Femur (tissue), 1 donor: ENCODE results near the gene DNAJC11.

Source experiments
- DNase-seq: peaks from one replicate; pipeline ENCODE4 v3.0.0-alpha.2; 2017

The DNAJC11 gene

DNA sequence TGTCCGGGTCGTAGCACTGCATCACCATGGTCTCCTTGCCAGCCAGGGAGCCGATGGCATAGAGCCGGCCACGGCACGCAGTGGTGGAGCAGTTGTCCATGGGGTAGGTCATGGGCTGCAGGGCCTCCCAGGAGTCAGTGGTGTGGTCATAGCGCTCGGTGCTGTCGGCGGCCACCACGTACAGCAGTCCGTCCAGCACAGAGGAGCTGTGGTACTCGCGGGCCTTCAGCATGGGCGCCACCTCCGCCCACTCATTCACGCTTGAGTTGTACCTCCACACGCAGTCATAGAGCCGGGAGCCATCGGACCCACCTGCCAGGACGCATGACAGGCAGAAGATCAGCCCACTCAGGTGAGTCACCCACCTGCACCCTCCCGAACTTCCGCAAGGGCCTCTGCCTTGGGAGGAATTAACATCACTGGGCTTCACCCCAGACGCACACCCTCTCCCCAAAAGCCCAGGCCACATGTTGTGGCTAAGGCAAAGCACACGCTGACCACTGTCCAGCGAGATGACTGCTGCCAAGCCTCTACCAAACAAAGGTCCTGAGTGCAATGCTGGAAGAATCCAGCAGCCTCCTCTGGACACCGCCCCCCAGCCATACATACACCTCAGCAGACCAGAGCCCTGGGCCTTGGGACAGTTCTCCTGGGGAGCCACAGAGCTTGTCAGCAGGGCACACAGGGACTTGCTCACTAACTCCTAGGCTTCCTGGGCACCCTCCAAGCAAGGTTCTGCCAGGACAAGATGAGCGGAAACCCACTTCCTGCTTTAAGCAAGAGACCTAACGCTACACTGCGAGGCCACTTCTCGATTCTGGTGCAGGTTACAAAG, 102.3 kb downstream of the DNAJC11 start:
- DNase-seq, result peak; percentile 31

GRCh38 chr1:6597777-6598131, 103.9 kb downstream of the DNAJC11 start:
- peak; percentile 11 for DNase-seq

DNA sequence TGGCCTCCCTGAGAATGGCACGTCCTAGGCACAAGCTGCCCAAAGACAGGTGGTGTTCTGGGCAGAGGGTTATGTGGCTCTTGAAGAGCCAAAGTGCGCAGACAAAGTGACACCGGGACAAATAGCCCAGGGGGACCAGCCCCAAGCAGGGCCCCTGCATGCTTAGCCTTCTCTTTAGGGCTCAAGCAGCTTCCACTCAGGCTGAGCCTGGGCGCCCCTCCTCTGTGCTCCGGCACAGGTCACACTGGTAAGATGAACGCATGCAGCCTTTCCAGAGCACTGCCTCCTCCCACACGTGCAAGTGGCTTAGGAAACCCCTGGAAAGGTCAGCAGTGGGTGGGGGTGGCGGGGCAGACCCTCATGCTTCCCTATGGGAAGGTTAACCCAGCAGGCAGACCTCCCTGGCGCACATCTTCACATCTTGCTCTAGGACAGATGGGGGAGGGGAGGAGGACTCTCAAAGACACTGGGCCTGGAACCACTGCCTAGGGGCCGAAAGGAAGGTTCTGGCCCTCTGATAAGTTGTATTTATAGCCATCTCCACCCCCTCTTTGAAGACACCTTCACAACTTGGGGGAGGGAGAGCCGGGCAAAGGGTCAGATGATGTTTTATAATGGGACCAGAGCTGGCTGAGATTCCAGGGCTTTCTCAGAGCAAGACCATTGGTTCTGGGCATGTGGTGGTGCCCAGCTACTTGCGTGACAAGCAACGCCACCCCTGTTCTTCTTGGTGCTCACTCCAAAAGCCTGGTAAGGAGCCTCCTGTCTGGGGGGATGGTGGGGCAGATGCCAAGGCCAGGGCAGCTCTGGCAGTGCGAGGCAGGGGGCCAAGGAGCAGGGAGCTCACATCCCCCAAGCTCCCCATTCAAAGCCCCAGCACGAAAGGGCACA, 104.5 kb downstream of the DNAJC11 start:
- DNase-seq, result peak; percentile 17

GRCh38 chr1:6596351-6596750, 105.3 kb downstream of the DNAJC11 start:
- peak; percentile 23 for DNase-seq

DNA sequence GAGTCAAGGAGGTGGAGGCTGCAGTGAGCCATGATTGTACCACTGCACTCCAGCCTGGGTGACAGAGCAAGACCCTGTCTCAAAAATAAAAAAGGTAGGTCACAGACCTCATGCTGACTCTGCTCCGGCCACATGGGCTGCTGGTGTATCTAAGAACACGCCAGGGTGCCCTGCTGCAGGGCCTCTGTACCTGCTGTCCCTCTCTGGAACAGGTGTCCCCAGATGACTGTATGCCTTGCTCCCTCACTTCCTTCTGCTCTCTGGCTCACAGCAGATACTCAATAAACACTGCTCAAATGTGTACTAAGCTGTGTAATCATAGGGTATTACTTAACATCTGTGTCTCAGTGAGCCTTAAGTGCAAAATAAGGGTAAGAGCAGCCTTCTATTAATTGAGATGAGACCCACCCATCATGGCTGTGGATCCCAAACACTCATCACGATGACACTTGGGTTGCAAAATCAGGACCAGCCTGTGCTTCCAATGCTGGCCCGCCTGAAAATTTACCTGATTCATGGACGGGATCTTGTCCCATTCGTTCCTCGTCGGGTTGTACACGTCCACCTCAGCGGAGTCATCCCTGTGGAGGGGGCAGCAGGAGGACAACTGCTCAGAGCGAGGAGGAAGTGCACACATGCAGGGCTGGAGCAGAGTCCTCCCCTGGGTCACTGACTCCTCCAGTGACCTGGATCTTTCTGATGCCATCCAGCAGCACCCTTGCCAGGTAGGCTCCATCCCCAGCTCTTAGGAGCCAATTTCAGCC, 106.5 kb downstream of the DNAJC11 start:
- DNase-seq, result no peak

GRCh38 chr1:6593810-6594209, 107.8 kb downstream of the DNAJC11 start:
- no peak for DNase-seq

GRCh38 chr1:6592865-6593593, 108.6 kb downstream of the DNAJC11 start:
- DNase-seq, result peak; percentile 13

DNA sequence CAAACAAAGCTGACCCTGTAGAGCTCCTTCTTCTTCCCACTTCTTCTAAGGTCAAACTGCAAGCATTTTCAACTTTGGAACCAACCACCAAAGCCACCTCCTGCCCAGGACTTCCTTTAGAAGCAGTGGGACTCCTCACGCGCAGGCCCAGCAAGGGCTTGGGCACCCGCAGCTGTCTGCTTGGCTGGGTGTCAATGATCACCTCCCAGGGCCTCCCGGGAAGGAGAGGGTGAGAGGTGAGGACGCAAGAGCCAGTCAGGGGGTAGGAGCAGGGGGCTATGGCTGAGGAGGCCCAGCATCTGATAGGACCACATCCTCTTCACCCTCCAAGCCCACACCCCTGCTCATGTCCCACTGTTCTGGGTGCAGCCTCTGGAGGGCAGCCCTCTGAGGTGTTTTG, 109.2 kb downstream of the DNAJC11 start:
- DNase-seq, result peak; percentile 29

- no peak for DNase-seq
Measured at GRCh38 chr1:6591644-6592043, 110.0 kb downstream of the DNAJC11 start.

DNA sequence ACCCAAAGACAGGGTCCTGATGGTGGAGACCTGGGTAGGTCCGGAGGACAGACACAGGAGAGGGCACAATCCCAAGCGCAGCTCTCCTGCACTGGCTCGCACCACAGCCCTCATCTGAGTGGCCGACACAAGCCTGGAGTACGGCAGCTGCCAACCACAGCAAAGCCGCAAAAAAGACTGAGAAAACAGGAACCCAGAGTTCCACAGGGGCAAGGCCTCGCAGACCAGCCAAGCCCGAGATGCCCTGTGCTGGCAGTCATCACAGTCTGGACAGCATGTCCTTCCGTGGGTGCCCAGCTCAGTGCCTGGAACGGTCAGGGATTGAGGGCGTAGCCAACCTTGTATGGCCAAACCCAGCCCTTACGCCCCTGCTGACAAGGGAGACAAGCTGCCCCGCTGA, 110.4 kb downstream of the DNAJC11 start:
- peak; percentile 18 for DNase-seq

GRCh38 chr1:6590046-6590445, 111.6 kb downstream of the DNAJC11 start:
- DNase-seq, result no peak

GRCh38 chr1:6588893-6589520, 112.6 kb downstream of the DNAJC11 start:
- no peak for DNase-seq

DNA sequence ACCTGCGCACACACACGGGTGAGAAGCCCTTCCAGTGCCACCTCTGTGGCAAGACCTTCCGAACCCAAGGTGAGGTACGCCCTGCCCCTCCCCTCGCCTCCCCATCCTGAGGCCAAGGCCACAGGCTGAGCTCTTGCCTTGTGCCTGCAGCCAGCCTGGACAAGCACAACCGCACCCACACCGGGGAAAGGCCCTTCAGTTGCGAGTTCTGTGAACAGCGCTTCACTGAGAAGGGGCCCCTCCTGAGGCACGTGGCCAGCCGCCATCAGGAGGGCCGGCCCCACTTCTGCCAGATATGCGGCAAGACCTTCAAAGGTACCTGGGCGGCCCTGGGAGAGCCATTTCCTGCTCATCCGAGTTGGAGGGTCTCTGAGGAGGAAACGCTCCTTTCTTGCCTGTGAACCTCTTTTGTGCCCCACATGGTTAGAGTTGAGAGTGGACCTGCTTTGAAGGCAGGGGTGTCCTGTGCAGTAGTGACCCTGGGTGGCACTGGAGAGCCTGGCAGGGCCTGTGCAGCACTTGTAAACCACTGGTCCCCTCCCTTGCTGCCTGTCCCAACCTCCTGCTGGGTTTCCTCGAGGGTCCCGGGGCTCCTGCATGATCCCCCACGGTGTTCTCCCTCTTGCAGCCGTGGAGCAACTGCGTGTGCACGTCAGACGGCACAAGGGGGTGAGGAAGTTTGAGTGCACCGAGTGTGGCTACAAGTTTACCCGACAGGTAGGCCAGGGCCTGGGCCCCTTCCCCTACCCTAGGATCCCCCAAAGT, 113.3 kb downstream of the DNAJC11 start:
- no peak for DNase-seq

DNA sequence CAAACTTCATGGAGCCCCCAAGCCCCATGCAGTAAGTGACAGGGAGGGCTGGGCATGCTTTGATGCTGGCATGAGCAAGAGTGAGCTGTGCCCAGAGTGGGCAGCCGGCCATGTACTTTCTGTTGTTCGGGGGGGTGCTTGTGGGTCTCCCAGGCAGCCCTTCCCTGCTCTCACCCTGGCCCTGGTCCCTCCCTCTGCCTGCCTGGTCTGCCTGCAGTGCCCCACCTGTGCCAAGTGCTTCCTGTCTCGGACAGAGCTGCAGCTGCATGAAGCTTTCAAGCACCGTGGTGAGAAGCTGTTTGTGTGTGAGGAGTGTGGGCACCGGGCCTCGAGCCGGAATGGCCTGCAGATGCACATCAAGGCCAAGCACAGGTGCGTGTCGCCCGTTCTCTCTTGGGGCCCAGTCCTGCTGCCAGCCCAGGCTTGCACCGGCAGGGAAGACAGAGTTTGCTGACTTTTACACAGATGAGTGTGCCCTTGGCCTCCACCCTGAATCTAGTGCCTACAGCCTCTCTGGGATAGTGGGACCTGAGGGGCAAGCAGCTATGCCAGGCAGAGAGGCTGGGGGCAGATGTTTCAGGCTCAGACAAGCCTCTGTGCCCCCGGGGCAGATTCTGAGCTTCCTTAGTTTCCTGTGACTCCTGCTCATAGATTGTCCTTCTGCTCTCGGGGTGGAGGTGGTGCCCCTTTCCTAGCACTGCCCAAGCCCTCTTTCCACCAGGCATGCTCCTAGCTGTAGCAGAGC, 114.2 kb downstream of the DNAJC11 start:
- DNase-seq, result peak; percentile 69

DNA sequence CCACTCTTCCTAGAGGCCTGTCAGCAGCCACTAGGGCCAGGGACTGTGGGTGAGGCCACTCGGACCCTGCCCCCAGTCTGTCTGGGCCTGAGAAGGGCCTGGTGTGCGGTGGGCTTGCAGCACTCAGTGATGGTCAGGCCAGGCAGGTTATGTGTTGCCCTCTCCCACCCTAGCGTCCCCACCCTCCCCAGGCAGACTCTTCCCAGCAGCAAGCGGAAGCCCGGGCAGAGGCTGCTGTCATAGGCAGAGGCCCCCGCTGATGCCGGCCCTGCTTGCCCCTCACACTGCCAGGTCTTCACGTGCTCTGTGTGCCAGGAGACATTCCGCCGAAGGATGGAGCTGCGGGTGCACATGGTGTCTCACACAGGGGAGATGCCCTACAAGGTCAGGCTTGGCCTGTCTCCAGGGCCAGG, 115.2 kb downstream of the DNAJC11 start:
- DNase-seq, result no peak

- no peak for DNase-seq
Measured at GRCh38 chr1:6585841-6586240, 115.8 kb downstream of the DNAJC11 start.

DNA sequence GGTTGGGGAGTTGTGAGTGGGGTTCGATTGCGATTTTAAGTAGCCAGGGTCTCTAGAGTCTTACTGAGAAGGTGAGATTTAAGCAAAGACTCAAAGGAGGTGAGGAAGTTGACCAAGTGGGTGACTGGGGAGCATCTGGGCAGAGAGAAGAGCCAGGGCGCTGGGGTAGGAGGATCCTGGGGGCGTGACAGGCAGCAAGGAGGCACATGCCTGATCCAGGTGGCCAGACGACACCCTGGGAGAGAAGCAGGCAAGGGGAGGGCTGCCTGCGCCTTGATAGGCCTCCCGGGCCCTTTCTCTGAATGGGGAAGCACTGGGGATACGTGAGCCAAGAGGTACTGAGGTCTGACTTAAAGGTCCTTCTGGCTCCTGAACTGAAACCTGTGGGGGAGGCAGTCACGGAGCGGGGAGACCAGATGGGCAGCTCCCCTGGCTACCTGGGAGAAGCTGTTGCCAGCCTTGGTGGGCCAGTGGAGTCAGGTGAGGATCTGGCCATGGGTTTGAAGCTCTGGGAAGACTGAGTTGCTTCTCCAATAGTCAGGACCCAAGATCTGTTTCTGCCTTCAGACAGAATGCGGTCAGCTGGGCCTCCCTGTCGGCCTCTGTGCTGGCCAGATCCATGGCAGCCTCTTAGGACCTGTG, 116.4 kb downstream of the DNAJC11 start:
- DNase-seq, result no peak
